Smooth muscle cell (in vitro differentiated cells): ENCODE results near the gene CACNA1C. TPM values are rescaled to one million over a fixed set of nuclear protein-coding genes. Genes with fewer than 3 reads are reported as not detected.

Experiments
- DNase-seq: peaks from one replicate; lab custom pipeline; 2025; ENCODE audit not compliant: unreplicated experiment; lab: John Stamatoyannopoulos, UW
- H2AFZ ChIP-seq: fragments of 200-600 bp; sonication (generic); 2 replicates; pipeline ENCODE4 v1.6.0; 2016; ENCODE audit warnings: antibody characterized with exemption, low read depth, mild to moderate bottlenecking
- H3F3A ChIP-seq: fragments of 200-600 bp; sonication (generic); 2 replicates; pipeline ENCODE4 v1.6.0; 2017; ENCODE audit warnings: antibody characterized with exemption, low read depth
- H3K27ac ChIP-seq: fragments of 200-600 bp; sonication (generic); 2 replicates; pipeline ENCODE4 v1.5.1; 2016; ENCODE audit warnings: low read depth, mild to moderate bottlenecking
- H3K27me3 ChIP-seq: fragments of 200-600 bp; sonication (generic); 2 replicates; pipeline ENCODE4 v1.6.1; 2016; ENCODE audit warnings: low read depth, mild to moderate bottlenecking
- H3K36me3 ChIP-seq: fragments of 200-600 bp; sonication (generic); 2 replicates; pipeline ENCODE4 v1.5.1; 2016; ENCODE audit warnings: low read depth
- H3K4me1 ChIP-seq: fragments of 200-600 bp; sonication (generic); 2 replicates; pipeline ENCODE4 v1.5.1; 2016; ENCODE audit warnings: low read depth
- H3K4me2 ChIP-seq: fragments of 200-600 bp; sonication (generic); 2 replicates; pipeline ENCODE4 v1.6.0; 2016; ENCODE audit warnings: mild to moderate bottlenecking
- H3K4me3 ChIP-seq: fragments of 200-600 bp; sonication (generic); 2 replicates; pipeline ENCODE4 v1.5.1; 2016; ENCODE audit warnings: mild to moderate bottlenecking
- H3K79me2 ChIP-seq: fragments of 200-600 bp; sonication (generic); 2 replicates; pipeline ENCODE4 v1.6.0; 2016; ENCODE audit warnings: low read depth, mild to moderate bottlenecking
- H3K9ac ChIP-seq: fragments of 200-600 bp; sonication (generic); 2 replicates; pipeline ENCODE4 v1.6.0; 2016; ENCODE audit warnings: low read depth
- H3K9me3 ChIP-seq: fragments of 200-600 bp; sonication (generic); replicated peaks from 2 replicates; pipeline ENCODE4 v1.5.1; 2016; ENCODE audit warnings: low read depth
- H4K20me1 ChIP-seq: fragments of 200-600 bp; sonication (generic); 2 replicates; pipeline ENCODE4 v1.6.0; 2016; ENCODE audit warnings: low read depth
- WGBS: methylation state at CpG from one replicate; pipeline ENCODE4 v1.1.7; 2016; ENCODE audit warnings: low lambda C conversion rate; 5-methylcytosine and 5-hydroxymethylcytosine counted together
- polyA plus RNA-seq: library from polyadenylated mRNA; unstranded; fragments of >200 nt; fragmentation: Nextera tagmentation; extraction: Ambion mirVana; gene quantifications from 2 replicates; pipeline ENCODE4 v1.2.1, GENCODE V29; 2016
- total RNA-seq: library from RNA; depleted of rRNA; stranded (reverse); fragments of >200 nt; gene quantifications from 2 replicates; pipeline ENCODE4 v1.2.3, GENCODE V29; 2014
- TF ChIP-seq, protein P1 (sequence below): fragments of 200-600 bp; sonication (generic); IDR thresholded peaks from 2 replicates; pipeline ENCODE4 v1.5.1; 2017; ENCODE audit warnings: borderline replicate concordance, mild to moderate bottlenecking, antibody characterized with exemption; ENCODE audit not compliant: insufficient read depth, poor library complexity, severe bottlenecking

Gene CACNA1C
- total and polyA plus RNA-seq, 2 experiments from 2014 or later: 1.6 to 4.5 TPM

DNA sequence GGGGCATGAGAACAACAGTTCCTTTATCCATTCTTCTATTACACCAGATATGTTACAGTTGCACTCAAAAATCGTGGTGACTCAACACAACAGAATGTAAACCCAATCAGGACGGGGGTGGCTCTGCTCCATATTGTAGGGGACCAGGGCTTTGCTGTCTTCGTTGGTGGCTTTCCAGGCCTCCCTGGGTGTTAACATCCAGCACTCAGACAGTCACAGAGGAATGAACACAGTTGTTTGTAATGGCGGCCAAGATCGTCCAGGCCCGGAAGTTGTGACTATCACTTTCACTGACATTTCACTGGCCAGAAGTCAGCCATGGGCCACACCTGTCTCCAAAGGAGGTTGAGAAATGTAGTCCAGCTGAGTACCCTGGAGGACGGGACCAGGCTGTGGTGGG is 204.1 kb downstream of the CACNA1C start:
- no peak for DNase-seq

DNA sequence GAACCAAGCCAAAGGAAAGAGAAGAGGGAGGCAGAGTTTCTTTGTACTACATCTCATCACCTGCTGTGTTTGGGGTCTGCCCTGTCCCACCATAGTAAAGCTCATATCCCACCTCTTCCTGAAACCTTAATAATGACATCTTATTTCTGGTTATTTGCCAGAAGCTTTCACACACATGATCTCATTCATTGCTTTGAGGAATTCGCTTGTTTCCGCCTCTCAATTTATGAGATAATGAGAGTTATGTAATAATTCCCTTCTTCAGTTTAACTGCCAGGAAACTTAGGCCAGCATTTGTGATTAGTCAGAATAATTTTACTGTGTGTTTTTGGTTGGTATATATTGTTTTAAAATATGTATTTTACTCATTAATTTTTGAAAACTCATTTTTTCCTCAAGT is 205.2 kb downstream of the CACNA1C start:
- H3K4me3 ChIP-seq: no peak overlapping the region
- no peaks in the 10 kb centered on the region for H3K9me3 ChIP-seq
- H3K79me2 ChIP-seq: no peaks in the 10 kb centered on the region
- no peak overlapping the region for H3K27ac ChIP-seq
- no peaks in the 10 kb centered on the region for H3F3A ChIP-seq
- 83% methylated on average over 2 of the region's 2 CpGs for WGBS
- no peak overlapping the region for H2AFZ ChIP-seq
- H4K20me1 ChIP-seq: no peaks in the 10 kb centered on the region
- no peaks in the 10 kb centered on the region for H3K27me3 ChIP-seq
- no peaks in the 10 kb centered on the region for H3K36me3 ChIP-seq
- no peak overlapping the region for H3K9ac ChIP-seq
- no peak overlapping the region for H3K4me2 ChIP-seq
- TF ChIP-seq, protein P1, sequence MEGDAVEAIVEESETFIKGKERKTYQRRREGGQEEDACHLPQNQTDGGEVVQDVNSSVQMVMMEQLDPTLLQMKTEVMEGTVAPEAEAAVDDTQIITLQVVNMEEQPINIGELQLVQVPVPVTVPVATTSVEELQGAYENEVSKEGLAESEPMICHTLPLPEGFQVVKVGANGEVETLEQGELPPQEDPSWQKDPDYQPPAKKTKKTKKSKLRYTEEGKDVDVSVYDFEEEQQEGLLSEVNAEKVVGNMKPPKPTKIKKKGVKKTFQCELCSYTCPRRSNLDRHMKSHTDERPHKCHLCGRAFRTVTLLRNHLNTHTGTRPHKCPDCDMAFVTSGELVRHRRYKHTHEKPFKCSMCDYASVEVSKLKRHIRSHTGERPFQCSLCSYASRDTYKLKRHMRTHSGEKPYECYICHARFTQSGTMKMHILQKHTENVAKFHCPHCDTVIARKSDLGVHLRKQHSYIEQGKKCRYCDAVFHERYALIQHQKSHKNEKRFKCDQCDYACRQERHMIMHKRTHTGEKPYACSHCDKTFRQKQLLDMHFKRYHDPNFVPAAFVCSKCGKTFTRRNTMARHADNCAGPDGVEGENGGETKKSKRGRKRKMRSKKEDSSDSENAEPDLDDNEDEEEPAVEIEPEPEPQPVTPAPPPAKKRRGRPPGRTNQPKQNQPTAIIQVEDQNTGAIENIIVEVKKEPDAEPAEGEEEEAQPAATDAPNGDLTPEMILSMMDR: no peak
- no peak for DNase-seq
- H3K4me1 ChIP-seq: no peaks in the 10 kb centered on the region

More for the DNA sequence above, 204.1 kb downstream of the CACNA1C start:
- H3K9me3 ChIP-seq: no peaks in the 10 kb centered on the region
- H3K4me1 ChIP-seq: no peaks in the 10 kb centered on the region
- H3K27ac ChIP-seq: peak overlapping the region; percentile 16
- H3F3A ChIP-seq: no peaks in the 10 kb centered on the region
- H4K20me1 ChIP-seq: no peaks in the 10 kb centered on the region
- no peaks in the 10 kb centered on the region for H3K79me2 ChIP-seq
- H3K4me3 ChIP-seq: no peak overlapping the region
- H3K36me3 ChIP-seq: no peaks in the 10 kb centered on the region
- peak overlapping the region; percentile 24 for H3K4me2 ChIP-seq
- no peak overlapping the region for H3K9ac ChIP-seq
- H2AFZ ChIP-seq: no peak overlapping the region
- TF ChIP-seq, protein P1: no peak
- WGBS: 43% methylated on average over 7 of the region's 7 CpGs
- no peaks in the 10 kb centered on the region for H3K27me3 ChIP-seq

DNA sequence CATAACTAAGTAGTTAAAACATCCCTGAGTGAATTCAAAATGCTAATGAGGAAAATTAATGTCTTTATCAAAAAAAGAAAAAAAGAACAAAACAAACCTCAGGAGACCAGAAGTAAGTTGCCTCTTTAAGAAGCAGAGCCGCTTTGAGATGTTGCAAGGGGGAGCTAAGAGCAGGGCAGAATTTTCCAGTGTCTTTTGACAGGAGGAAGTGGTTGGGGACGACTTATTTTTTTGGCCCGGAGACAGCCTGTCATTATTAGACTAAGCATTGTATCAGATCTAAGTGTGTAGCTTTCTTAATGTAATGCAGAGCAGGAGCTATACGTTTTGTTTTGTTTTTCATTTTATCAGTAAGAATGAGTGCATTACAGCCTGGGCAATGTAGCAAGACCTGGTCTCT is 206.6 kb downstream of the CACNA1C start:
- no peak for DNase-seq
- no peak overlapping the region for H2AFZ ChIP-seq
- no peaks in the 10 kb centered on the region for H4K20me1 ChIP-seq
- H3K36me3 ChIP-seq: no peaks in the 10 kb centered on the region
- H3K27me3 ChIP-seq: no peaks in the 10 kb centered on the region
- H3K9ac ChIP-seq: no peak overlapping the region
- H3K9me3 ChIP-seq: no peaks in the 10 kb centered on the region
- H3K79me2 ChIP-seq: no peaks in the 10 kb centered on the region
- TF ChIP-seq, protein P1: no peak
- H3K4me3 ChIP-seq: no peak overlapping the region
- H3F3A ChIP-seq: no peaks in the 10 kb centered on the region
- no peak overlapping the region for H3K4me2 ChIP-seq
- no peaks in the 10 kb centered on the region for H3K4me1 ChIP-seq
- no peak overlapping the region for H3K27ac ChIP-seq
- WGBS: 60% methylated on average over 4 of the region's 4 CpGs

DNA sequence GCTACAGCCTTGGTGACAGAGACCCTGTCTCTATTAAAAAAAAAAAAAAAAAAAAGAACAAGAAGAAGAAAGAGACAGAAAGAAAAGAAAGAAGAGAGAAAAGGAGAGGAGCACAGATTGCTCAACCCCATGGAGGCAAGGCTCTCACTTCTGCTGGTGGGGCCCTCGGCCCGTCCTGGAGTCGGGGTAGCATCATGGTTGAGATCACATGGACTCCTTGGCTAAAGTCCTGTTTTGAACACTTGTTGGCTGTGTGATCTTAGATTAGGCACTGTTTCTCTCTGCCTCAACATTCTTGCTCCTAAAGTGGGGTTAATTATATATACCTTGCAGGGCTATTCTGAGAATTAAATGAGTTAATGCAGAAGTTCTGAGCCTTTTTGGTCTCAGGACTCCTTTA is 207.7 kb downstream of the CACNA1C start:
- WGBS: 92% methylated on average over 3 of the region's 3 CpGs
- DNase-seq: no peak
- no peaks in the 10 kb centered on the region for H3K27me3 ChIP-seq
- no peak overlapping the region for H3K27ac ChIP-seq
- H3K4me1 ChIP-seq: peaks cover 4% of the 10 kb centered on the region
- H3K4me2 ChIP-seq: no peak overlapping the region
- no peaks in the 10 kb centered on the region for H3K9me3 ChIP-seq
- no peaks in the 10 kb centered on the region for H3K36me3 ChIP-seq
- TF ChIP-seq, protein P1: no peak
- H3K79me2 ChIP-seq: no peaks in the 10 kb centered on the region
- H3K9ac ChIP-seq: no peak overlapping the region
- no peak overlapping the region for H2AFZ ChIP-seq
- no peak overlapping the region for H3K4me3 ChIP-seq
- H3F3A ChIP-seq: no peaks in the 10 kb centered on the region
- H4K20me1 ChIP-seq: no peaks in the 10 kb centered on the region
